NCI-H2029 treated with DMSO at 0.1 percent for 48 hours (cell line): ENCODE results near the gene ACSM5.
"Not testable (repeated sequence)": the region's sequence is repeated elsewhere in the genome, so short reads cannot be mapped to it uniquely, and the experiment has no call there.

Experiments used
- DNase-seq: peaks from one replicate; lab custom pipeline; 2025; lab: John Stamatoyannopoulos, UW

ACSM5 gene

GRCh38 chr16:20399185-20399584 lies 10.1 kb upstream of the ACSM5 start:
- no peak for DNase-seq

- DNase-seq: no peak
Observed at GRCh38 chr16:20401066-20401465, 8.3 kb upstream of the ACSM5 start.

GRCh38 chr16:20401475-20402016 lies 7.8 kb upstream of the ACSM5 start:
- DNase-seq: no peak

GRCh38 chr16:20402651-20403050 lies 6.7 kb upstream of the ACSM5 start:
- DNase-seq: no peak

GRCh38 chr16:20404637-20405036 lies 4.7 kb upstream of the ACSM5 start, which contains the start of gene PDILT:
Gene PDILT (minus strand): TSS chr16:20404737. CDS start chr16:20399300, 5,437 bp downstream.
- no peak for DNase-seq

GRCh38 chr16:20410121-20410723 lies 888 bp downstream of the ACSM5 start:
- DNase-seq: no peak

GRCh38 chr16:20411055-20411454 lies 1.7 kb downstream of the ACSM5 start:
- no peak for DNase-seq

GRCh38 chr16:20415541-20415940 lies 6.2 kb downstream of the ACSM5 start:
- no peak for DNase-seq

GRCh38 chr16:20419093-20419492 lies 9.8 kb downstream of the ACSM5 start:
- not testable (repeated sequence) for DNase-seq

GRCh38 chr16:20421748-20422147 lies 12.4 kb downstream of the ACSM5 start:
- DNase-seq: not testable (repeated sequence)

- not testable (repeated sequence) for DNase-seq
Observed at GRCh38 chr16:20423772-20424128, 14.4 kb downstream of the ACSM5 start.

- DNase-seq: no peak
Observed at GRCh38 chr16:20424129-20424866, 15.0 kb downstream of the ACSM5 start.

GRCh38 chr16:20427401-20427797 lies 18.1 kb downstream of the ACSM5 start:
- not testable (repeated sequence) for DNase-seq

- DNase-seq: not testable (repeated sequence)
Observed at GRCh38 chr16:20429499-20429898, 20.2 kb downstream of the ACSM5 start.

GRCh38 chr16:20430480-20430879 lies 21.1 kb downstream of the ACSM5 start:
- not testable (repeated sequence) for DNase-seq

- no peak for DNase-seq
Observed at GRCh38 chr16:20430948-20431347, 21.6 kb downstream of the ACSM5 start.

- DNase-seq: not testable (repeated sequence)
Observed at GRCh38 chr16:20438950-20439349, 29.6 kb downstream of the ACSM5 start.

- not testable (repeated sequence) for DNase-seq
Observed at GRCh38 chr16:20439820-20440231, 30.5 kb downstream of the ACSM5 start.

GRCh38 chr16:20440731-20441130 lies 31.4 kb downstream of the ACSM5 start:
- DNase-seq: not testable (repeated sequence)

GRCh38 chr16:20441191-20441590 lies 31.9 kb downstream of the ACSM5 start:
- DNase-seq: no peak

- DNase-seq: not testable (repeated sequence)
Observed at GRCh38 chr16:20441859-20442258, 32.5 kb downstream of the ACSM5 start.

GRCh38 chr16:20446652-20447393 lies 37.5 kb downstream of the ACSM5 start:
- DNase-seq: not testable (repeated sequence)
